Esophagus muscularis mucosa (tissue), 3 donors: ENCODE data around the gene CYP19A1.

Experiments
- POLR2A ChIP-seq: fragments of 450-650 bp; IDR thresholded peaks from one replicate; pipeline ENCODE4 v1.6.1; 2017; ENCODE audit warnings: antibody characterized with exemption, moderate library complexity, mild to moderate bottlenecking, low read depth
- POLR2AphosphoS5 ChIP-seq, 2 donors: sonication (generic); formaldehyde crosslinking; IDR thresholded peaks; one replicate each; pipeline ENCODE4 v1.6.1; 2017; ENCODE audit warnings: antibody characterized with exemption in 2 of 2
- TF ChIP-seq, protein P1 (sequence below), 3 experiments: fragments of 200-600 bp in 2 of 3; fragments of 450-650 bp in 1 of 3; sonication (generic) in 2 of 3; IDR thresholded peaks; one replicate each; pipeline ENCODE4 v1.5.1; 2017 to 2019; ENCODE audit warnings: antibody characterized with exemption in 3 of 3, mild to moderate bottlenecking in 2 of 3, moderate library complexity in 1 of 3

DNA sequence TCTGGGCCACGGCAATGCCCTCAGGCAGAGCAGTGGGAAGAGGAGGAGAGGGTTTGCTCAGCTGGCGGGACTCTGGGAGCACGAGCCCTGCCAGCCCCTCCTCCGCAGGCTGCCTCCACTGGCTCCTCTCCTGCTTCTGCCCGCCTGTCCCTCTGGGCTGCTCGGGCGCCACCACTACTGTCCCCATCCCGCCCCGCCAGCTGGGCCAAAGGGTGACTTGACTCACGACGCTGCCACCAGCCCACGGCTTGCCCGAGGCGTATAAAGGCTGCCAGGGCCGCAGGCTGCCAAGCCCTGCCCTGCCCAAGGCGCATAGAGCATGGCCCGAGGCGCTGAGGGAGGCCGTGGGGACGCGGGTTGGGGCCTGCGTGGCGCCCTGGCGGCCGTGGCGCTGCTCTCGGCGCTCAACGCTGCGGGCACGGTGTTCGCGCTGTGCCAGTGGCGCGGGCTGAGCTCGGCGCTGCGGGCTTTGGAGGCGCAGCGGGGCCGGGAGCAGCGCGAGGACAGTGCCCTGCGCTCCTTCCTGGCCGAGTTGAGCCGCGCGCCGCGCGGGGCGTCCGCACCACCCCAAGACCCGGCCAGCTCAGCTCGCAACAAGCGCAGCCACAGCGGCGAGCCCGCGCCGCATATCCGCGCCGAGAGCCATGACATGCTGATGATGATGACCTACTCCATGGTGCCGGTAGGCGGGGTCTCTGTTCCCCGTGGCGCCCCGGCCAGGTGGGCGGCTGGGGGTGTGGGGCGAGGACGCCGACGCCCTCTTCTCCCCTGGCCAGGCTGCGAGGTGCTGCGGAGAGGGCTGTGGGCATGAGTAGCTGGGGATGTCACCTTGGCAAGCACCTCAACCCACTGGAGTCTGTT is 3.2 kb upstream of the CYP19A1 start, which contains the start of gene GLDN:
- peak in 1 of 2 donors; percentile 16 for TF ChIP-seq POLR2AphosphoS5 (IDR thresholded peaks at IDR 0.05)
- TF ChIP-seq, protein P1, sequence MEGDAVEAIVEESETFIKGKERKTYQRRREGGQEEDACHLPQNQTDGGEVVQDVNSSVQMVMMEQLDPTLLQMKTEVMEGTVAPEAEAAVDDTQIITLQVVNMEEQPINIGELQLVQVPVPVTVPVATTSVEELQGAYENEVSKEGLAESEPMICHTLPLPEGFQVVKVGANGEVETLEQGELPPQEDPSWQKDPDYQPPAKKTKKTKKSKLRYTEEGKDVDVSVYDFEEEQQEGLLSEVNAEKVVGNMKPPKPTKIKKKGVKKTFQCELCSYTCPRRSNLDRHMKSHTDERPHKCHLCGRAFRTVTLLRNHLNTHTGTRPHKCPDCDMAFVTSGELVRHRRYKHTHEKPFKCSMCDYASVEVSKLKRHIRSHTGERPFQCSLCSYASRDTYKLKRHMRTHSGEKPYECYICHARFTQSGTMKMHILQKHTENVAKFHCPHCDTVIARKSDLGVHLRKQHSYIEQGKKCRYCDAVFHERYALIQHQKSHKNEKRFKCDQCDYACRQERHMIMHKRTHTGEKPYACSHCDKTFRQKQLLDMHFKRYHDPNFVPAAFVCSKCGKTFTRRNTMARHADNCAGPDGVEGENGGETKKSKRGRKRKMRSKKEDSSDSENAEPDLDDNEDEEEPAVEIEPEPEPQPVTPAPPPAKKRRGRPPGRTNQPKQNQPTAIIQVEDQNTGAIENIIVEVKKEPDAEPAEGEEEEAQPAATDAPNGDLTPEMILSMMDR (IDR thresholded peaks at IDR 0.05), result no peak
- no peak for TF ChIP-seq POLR2A
